Stomach smooth muscle (tissue), 2 donors: Measurements from ENCODE around the gene NAGA.

Experiments used
- H3K27ac ChIP-seq: one replicate; pipeline ENCODE4 v1.7.0; 2013; ENCODE audit warnings: mild to moderate bottlenecking, low read length, inconsistent platforms
- H3K27me3 ChIP-seq, 2 donors: one replicate each; pipeline ENCODE4 v1.7.0; 2013; ENCODE audit warnings: low read length in 2 of 2; ENCODE audit not compliant: insufficient read depth in 2 of 2, control insufficient read depth in 1 of 2
- H3K36me3 ChIP-seq, 2 donors: one replicate each; pipeline ENCODE4 v1.7.0; 2013; ENCODE audit warnings: low read length in 2 of 2; ENCODE audit not compliant: control insufficient read depth in 2 of 2, insufficient read depth in 2 of 2
- H3K4me1 ChIP-seq: one replicate; pipeline ENCODE4 v1.7.0; 2013; ENCODE audit warnings: low read length; ENCODE audit not compliant: control insufficient read depth, insufficient read depth
- H3K4me3 ChIP-seq, 2 donors: one replicate each; pipeline ENCODE4 v1.7.0; 2013; ENCODE audit warnings: low read length in 2 of 2
- H3K9ac ChIP-seq, 2 donors: one replicate each; pipeline ENCODE4 v1.7.0; 2013; ENCODE audit warnings: low read length in 2 of 2, mild to moderate bottlenecking in 1 of 2
- H3K9me3 ChIP-seq, 2 donors: one replicate each; pipeline ENCODE4 v1.7.0; 2013; ENCODE audit warnings: low read length in 2 of 2; ENCODE audit not compliant: control insufficient read depth in 2 of 2
- donor health status: healthy.
- donor health status: Pancreatic carcinoma.

The NAGA gene

DNA sequence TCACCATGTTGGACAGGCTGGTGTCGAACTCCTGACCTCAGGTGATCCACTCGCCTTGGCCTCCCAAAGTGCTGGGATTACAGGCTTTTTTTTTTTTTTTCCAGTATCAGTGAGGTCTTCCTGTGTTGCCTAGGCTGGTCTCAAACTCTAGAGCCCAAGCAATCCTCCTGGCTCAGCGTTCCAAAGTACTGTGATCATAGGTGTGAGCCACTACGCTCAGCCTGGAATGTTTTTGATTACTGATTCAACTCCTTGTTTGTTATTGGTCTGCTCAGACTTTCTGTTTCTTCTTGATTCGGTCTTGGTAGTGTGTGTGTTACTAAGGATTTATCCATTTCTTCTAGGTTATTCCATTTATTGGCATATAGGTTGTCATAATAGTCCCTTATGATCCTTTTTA, 31.3 kb downstream of the NAGA start:
- Histone ChIP-seq H3K27me3 (no peaks in the 10 kb centered on the region), H3K4me3 (no peak overlapping the region), H3K9me3 (no peaks in the 10 kb centered on the region), H3K36me3 (peaks cover 0 to 3% of the 10 kb centered on the region in 2 donors), H3K9ac (no peak overlapping the region), H3K27ac (no peak overlapping the region), H3K4me1 (no peaks in the 10 kb centered on the region)

DNA sequence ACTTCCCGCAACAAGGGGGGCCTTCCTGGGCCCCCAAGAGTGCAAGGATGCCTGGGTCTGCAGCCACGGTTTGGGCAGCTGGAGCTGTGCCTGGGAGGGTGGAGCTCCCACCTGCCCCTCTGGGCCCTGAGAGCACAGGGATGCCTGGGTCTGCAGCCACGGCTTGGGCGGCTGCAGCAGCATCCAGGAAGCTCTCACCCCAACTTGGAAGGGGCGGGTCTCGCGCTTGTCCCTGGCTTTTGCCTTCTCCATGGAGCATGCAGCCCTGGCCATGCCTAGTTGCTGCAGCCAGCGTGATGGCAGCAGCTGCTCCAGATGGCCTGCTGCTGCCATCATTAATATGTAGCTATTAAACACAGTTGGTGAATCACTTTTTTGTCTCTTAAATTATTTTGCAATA, 35.4 kb downstream of the NAGA start:
- no peaks in the 10 kb centered on the region for H3K27me3 ChIP-seq
- H3K36me3 ChIP-seq = no peaks in the 10 kb centered on the region
- H3K9me3 ChIP-seq = no peaks in the 10 kb centered on the region
- H3K4me1 ChIP-seq = no peaks in the 10 kb centered on the region
- no peak overlapping the region for H3K9ac ChIP-seq
- no peak overlapping the region for H3K4me3 ChIP-seq
- H3K27ac ChIP-seq = no peak overlapping the region

DNA sequence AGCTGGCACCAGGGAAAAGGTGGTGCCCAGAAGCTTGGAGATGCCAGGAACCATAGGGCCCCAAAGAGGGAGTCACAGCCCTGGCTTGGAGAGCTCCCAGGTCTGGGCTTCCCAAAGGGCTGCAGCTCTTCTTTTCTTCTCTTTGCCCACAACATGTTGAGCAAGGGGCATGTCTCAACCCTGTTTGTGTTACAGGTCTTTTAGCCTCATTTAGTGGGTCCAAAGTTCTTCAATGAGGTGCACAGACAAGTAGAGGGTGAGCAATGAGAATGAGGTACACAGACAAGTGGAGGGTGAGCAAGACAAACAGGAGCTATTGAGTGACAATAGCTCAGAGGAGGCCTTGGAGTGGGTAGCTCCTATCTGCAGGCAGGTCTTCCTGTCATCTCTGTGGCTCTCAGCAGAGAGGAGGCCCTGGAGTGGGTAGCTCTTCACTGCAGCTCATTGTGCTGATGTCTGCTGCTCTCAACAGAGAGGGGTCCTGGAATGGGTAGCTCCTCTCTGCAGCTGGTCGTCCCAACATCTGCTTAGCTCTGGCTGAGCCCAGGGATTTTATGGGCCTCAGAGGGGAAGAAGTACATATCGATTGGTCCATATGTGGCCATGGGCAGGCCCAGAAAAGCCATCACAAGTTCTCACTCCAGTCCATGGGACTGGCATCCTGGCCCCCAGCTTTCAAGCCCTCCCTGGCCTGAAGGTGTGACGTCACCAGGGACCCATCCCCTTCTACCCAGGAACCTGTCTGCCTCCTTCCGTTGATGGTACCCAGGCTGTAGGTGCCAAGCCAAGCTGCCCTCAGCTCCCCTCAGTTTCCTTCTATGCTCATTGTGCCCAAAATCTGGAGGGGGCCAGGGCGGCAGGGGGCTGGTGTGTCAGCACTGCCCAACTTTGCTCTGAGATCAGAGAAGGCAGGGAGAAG, 37.1 kb downstream of the NAGA start:
- Histone ChIP-seq H3K36me3 (no peaks in the 10 kb centered on the region), H3K4me3 (no peak overlapping the region), H3K27ac (no peak overlapping the region), H3K9ac (no peak overlapping the region), H3K4me1 (no peaks in the 10 kb centered on the region), H3K9me3 (no peaks in the 10 kb centered on the region), H3K27me3 (no peaks in the 10 kb centered on the region)

DNA sequence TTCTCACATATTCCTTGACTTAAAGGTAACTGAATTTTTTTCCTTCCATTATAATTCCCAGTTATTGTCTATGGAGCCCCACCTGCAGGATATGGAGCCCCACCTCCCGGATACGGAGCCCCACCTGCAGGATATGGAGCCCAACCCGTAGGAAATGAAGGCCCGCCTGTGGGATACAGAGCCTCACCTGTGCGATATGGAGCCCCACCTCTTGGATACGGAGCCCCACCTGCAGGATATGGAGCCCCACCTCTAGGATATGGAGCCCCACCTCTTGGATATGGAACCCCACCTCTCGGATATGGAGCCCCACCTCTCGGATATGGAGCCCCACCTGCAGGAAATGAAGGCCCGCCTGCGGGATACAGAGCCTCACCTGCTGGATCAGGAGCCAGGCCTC, 43.9 kb downstream of the NAGA start:
- Histone ChIP-seq H3K9me3 (no peaks in the 10 kb centered on the region), H3K9ac (no peak overlapping the region), H3K27me3 (no peaks in the 10 kb centered on the region), H3K4me3 (no peak overlapping the region), H3K27ac (no peak overlapping the region), H3K4me1 (no peaks in the 10 kb centered on the region), H3K36me3 (no peaks in the 10 kb centered on the region)

DNA sequence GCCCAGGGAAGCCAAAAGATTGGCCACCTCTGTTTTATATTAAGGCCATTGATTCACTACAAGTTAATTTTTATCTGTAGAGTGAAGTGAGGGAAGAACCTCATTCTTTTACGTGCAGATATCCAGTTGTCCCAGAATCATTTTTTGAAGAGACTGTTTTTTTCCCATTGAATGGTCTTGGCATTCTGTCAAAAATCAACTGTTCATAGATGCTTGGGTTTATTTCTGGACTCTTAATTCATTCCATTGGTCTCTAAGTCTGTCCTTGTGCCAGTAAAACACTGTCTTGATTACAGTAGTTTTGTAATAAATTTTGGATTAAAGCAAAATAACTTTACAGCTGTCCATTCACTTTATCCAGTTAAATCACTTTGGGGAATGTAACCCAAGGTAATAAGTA, 45.2 kb downstream of the NAGA start:
- H3K4me1 ChIP-seq = no peaks in the 10 kb centered on the region
- H3K9ac ChIP-seq = no peak overlapping the region
- H3K9me3 ChIP-seq = no peaks in the 10 kb centered on the region
- no peak overlapping the region for H3K27ac ChIP-seq
- H3K4me3 ChIP-seq = no peak overlapping the region
- H3K36me3 ChIP-seq = no peaks in the 10 kb centered on the region
- no peaks in the 10 kb centered on the region for H3K27me3 ChIP-seq

DNA sequence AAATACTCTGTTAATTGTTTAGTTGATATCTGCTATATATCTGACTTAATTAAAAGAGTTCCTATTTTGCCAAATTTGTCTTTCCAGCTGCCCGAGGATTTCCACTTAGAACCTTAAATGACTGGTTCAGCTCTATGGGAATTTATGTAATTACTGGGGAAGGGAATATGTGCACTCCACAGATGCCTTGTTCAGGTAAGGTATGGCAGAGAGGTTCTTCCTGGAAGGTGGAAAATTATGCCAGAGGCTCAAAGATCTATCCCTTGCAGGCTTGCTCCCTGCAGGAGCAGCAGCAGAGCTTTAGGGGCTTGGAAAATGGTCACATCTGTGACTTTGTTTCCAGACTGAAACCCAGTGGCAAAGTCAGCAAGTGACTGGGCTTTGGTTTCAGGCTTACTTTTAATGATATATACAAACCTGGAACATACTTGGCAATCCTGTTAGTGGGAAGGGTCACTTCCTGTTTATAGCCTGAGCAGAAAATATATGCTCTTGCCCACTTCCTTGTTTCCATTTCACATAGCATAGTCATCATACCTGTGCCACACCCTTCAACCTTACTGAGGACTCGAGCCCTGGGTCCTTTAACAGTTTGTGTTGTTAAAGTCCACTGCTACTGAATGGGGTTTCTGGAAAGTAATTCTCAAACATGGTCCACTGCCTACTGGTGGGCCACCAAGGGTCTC, 48.3 kb downstream of the NAGA start:
- no peaks in the 10 kb centered on the region for H3K9me3 ChIP-seq
- H3K36me3 ChIP-seq = no peaks in the 10 kb centered on the region
- H3K27me3 ChIP-seq = no peaks in the 10 kb centered on the region
- H3K27ac ChIP-seq = no peak overlapping the region
- H3K9ac ChIP-seq = no peak overlapping the region
- no peaks in the 10 kb centered on the region for H3K4me1 ChIP-seq
- no peak overlapping the region for H3K4me3 ChIP-seq

DNA sequence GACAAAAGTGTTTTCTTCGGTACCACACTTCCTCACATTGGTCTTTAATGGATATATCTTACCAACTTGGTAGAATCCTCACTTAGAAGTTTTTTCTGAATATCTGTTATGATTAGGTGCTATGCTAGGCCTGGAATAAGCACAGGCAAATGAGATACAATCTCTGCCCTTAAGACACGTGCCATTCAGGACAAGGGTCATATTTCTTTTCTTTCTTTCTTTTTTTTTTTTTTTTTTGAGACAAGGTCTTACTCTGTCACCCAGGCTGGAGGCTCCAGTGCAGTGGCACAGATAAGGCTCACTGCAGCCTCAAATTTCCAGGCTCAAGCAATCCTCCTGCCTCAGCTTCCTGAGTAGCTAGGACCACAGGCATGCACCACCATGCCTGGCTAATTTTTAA, 49.0 kb downstream of the NAGA start:
- Histone ChIP-seq H3K9ac (no peak overlapping the region), H3K36me3 (no peaks in the 10 kb centered on the region), H3K27me3 (no peaks in the 10 kb centered on the region), H3K9me3 (no peaks in the 10 kb centered on the region), H3K4me1 (no peaks in the 10 kb centered on the region), H3K4me3 (no peak overlapping the region), H3K27ac (no peak overlapping the region)

DNA sequence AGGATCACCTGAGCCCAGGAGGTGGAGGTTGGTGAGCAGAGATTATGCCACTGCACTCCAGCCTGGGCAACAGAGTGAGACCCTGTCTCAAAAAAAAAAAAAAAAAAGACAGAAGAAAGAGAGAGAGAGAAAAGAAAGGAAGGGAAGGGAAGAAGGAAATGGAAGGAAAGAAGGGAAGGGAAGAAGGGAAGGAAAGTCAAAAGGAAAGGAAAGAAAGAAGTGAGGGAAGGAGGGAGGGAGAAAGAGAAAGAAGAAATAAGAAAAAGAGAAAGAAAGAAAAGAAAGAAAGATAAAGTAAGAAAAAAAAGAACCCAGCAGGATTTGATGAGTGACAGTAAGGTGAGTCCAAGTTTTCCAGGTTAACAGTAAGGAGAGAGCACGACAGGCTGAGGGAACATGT, 52.4 kb downstream of the NAGA start:
- no peaks in the 10 kb centered on the region for H3K4me1 ChIP-seq
- no peaks in the 10 kb centered on the region for H3K27me3 ChIP-seq
- H3K9me3 ChIP-seq = no peaks in the 10 kb centered on the region

DNA sequence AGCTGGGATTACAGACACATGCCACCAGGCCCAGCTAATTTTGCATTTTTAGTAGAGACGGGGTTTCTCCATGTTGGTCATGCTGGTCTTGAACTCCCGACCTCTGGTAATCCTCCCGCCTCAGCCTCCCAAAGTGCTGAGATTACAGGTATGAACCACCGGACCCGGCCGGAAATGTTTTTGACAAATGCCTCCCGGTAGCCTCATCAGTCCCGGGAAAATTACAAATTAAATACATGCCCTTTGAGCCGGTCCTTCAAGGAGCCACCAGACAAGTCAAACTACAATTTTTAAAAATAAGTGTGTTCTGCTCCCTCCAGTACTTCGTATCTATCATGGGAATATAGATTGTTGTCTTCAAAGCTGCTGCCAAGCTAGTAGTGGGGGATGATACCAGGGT, 54.5 kb downstream of the NAGA start:
- Histone ChIP-seq H3K36me3 (no peaks in the 10 kb centered on the region), H3K4me1 (no peaks in the 10 kb centered on the region), H3K4me3 (no peak overlapping the region), H3K27me3 (no peaks in the 10 kb centered on the region), H3K9me3 (no peaks in the 10 kb centered on the region), H3K27ac (no peak overlapping the region), H3K9ac (no peak overlapping the region)

More for the DNA sequence above, 52.4 kb downstream of the NAGA start:
- no peak overlapping the region for H3K9ac ChIP-seq
- no peak overlapping the region for H3K4me3 ChIP-seq
- no peak overlapping the region for H3K27ac ChIP-seq
- no peaks in the 10 kb centered on the region for H3K36me3 ChIP-seq

DNA sequence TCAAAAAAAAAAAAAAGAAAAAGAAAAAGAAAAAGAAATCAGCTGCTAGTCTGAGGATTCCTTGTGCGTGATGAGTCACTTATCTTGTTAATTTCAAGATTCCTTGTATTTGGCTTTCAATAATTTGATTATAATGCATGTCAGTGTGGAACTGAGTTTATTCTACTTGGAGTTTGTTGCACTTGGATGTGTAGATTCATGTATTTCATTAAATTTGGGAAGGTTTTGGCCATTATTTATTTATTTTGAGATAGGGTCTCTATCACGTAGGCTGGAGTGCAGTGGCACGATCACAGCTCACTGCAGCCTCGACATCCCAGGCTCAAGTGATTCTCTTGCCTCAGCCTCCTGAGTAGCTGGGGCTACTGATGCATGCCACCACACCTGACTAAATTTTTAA, 57.2 kb downstream of the NAGA start:
- Histone ChIP-seq H3K9me3 (no peaks in the 10 kb centered on the region), H3K9ac (no peak overlapping the region), H3K4me1 (no peaks in the 10 kb centered on the region), H3K27me3 (no peaks in the 10 kb centered on the region), H3K27ac (no peak overlapping the region), H3K36me3 (no peaks in the 10 kb centered on the region), H3K4me3 (no peak overlapping the region)

DNA sequence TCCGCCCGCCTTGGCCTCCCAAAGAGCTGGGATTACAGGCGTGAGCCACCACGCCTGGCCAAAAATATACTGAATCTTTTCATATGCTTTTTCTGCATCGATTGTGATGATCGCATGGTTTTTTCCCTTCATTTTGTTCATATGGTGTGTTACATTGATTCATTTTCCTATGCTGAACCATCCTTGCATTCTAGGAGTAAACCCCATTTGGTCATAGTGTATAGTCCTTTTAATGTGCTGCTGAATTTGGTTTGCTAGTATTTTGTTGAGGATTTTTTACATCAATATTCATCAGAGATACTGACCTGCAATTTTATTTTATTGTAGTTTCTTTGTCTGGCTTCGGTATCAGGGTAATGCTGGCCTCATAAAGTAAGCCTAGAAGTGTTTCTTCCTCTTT, 59.8 kb downstream of the NAGA start:
- Histone ChIP-seq H3K9me3 (no peaks in the 10 kb centered on the region), H3K27ac (no peak overlapping the region), H3K9ac (no peak overlapping the region), H3K4me3 (no peak overlapping the region), H3K27me3 (no peaks in the 10 kb centered on the region), H3K4me1 (no peaks in the 10 kb centered on the region), H3K36me3 (no peaks in the 10 kb centered on the region)
